Measurements from ENCODE around the gene RPP30. TPM values are rescaled to one million over a fixed set of nuclear protein-coding genes. Genes with fewer than 3 reads are reported as not detected.
A peak's percentile ranks its signal among the peaks of the same experiment; 100 is the strongest.

Gene RPP30
- 26.5 and 45.7 TPM in 2 replicates for total RNA-seq

DNA sequence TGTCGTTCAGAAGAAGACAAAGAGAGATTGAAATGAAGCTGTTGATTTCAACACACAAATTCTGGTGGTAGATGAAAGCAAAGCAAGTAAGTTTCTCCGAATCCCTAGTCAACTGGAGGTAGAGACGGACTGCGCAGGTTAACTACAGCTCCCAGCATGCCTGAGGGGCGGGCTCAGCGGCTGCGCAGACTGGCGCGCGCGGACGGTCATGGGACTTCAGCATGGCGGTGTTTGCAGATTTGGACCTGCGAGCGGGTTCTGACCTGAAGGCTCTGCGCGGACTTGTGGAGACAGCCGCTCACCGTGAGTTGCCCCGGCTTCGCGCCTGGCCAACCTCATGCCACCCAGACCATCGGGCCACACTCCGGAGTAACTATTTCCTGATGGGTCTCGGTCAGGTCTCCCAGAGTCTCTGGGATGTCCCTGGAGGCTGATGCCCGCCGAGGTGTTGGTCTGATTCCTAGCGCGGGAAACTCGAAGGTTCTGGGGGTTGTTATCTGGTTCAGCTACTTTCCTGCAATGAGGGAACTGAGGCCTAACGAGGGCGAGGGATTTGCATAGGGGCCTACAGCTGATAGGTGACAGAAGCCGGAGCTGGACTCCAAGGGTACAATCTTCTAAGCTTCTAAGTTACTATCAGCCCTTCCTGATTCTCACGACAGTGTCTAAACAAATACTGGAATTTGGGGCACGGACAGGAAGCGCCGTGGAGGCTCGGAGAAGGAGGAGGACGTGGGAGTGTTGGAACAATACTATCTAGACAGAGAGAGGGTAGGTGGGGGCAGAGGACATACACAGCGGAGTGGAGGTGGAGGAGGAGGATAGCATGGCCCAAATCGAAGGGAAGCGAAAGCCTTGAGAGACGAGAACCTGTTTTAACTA is at the start of gene RPP30:
Gene RPP30 (plus strand): TSS at position 209 of the 882 bp plus-strand sequence. CDS start 13 bp downstream, at position 222.
- peak; percentile 70 for DNase-seq (ENCODE audit: low read depth)

DNA sequence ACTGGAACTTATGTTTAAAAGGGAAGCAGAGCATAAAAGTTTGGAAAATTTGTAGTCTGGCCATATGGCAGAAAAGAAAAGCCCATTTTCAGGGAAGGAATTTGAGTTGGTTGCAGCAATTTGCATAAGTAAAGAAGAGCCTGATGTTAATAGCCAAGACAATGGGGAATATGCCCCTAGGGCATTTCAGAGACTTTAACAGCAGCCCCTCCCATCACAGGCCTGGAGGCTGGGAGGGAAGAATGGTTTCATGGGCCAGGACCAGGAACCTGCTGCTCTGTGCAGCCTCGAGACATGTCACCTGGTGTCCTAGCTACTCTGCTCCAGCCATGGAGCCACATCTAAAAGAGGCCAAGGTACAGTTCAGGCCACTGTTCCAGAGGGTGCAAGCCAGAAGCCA is 49.3 kb upstream of the RPP30 start:
- no peak for DNase-seq (ENCODE audit: low read depth)

DNA sequence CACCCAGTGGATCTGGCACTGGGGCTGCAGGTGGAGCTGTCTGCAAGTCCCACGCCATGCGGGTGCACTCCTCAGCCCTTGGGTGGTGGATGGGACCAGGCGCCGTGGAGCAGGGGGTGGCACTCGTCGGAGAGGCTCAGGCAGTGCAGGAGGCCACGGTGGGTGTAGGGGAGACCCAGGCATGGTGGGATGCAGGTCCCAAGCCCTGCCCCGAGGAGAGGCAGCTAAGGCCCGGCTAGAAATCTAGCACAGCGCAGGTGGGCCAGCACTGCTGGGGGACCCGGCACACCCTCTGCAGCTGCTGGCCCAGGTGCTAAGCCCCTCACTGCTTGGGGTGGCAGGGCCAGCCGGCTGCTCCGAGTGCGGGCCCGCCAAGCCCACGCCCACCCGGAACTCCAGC is 39.7 kb upstream of the RPP30 start:
- DNase-seq (ENCODE audit: low read depth): no peak

GRCh38 chr10:90834326-90834725 is 37.4 kb upstream of the RPP30 start:
- no peak for DNase-seq (ENCODE audit: low read depth)

GRCh38 chr10:90837486-90837885 is 34.3 kb upstream of the RPP30 start:
- DNase-seq (ENCODE audit: low read depth): no peak

DNA sequence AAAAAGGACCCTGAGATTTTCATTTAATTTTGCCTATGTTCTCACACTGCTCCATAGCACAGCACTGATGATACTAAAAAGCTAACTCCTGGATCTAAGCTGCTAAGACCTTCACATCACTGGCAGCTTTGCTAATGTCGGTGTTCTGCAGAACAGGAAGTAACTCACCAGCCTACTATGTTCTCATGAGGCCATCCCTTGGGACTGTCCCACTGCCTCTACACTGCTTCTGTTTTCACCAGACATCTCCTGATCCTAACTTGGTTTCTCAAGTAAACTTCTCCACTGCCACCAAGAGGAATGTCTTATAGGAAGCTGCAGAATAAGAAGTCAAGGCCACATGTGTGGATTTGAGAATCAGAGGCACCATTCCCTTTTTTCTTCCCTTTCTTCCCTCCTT is 29.0 kb upstream of the RPP30 start:
- DNase-seq (ENCODE audit: low read depth): no peak

DNA sequence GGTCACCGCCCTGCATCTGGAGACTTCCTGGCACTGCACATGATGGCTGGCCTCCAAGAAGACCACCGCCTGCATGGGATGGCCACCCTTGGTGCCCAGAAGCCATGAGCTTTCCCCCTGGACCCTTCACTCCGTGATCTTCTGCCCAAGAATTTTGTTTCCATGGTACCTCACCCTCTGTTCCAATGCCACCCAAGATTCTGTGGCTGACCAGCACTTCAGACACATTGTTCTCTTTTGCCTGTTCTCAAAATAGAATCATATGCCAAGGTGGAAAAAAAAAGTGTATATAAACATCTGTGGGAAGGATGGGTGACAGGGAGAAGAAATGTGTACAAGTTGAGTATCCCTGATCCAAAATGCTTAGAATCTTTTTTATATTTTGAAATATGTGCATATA is 26.0 kb upstream of the RPP30 start:
- DNase-seq (ENCODE audit: low read depth): no peak

DNA sequence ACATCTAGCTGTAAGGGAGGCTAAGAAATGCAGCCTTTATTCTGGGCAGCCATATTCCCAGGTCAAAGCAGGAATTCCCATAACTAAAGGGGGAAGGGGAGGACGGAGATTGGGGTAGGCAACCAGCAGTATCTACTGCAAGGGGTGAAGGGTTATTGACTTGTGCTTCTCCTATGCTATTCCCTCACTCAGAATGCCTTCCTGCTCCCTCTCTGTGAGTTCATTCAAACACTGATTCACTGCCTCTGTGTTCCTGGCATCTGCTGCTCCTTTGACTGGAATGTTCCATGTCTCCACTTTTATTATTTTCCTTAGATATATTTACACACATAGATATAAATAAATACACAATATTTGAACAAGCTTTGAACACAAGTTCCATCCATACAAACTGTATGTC is 25.0 kb upstream of the RPP30 start:
- DNase-seq (ENCODE audit: low read depth): no peak

DNA sequence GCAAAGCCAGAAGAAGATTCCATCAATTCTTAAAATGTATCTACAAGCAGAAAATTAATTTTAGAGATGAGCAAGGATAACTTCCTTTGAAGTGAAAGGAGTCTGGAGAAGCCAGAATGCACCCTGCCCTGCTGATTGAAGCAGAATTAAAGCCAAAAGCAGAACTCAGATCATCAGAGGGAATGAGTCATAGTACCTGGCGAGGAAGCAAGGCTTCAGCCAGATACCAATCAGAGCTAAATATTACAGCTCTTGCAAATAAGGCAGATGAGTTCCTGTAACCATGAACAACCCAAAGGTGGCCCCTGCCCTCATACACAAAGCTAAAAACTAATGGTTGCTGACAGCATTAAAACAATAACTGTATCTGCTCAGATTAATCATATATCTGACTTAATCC is 24.3 kb upstream of the RPP30 start:
- DNase-seq (ENCODE audit: low read depth): peak; percentile 46

GRCh38 chr10:90849956-90850749 is 21.6 kb upstream of the RPP30 start:
- no peak for DNase-seq (ENCODE audit: low read depth)

DNA sequence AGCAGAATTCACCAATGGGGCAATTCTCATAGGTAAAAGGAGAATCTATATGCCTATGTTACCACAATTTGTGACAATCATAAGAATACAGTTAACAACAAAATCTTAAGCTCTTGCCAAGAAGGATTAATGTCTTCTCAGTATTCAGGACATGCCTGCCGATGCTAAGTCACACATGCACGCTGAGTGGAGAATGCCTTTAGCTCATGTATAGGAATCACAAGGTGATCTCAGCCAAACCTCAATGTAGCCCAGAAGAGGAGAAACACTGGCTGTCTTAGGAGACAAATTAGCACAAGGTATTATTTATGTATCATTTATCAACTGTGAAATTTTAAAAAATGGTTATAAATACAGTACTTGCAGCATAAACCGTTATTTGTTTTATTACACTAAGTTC is 16.6 kb upstream of the RPP30 start:
- DNase-seq (ENCODE audit: low read depth): no peak

- no peak for DNase-seq (ENCODE audit: low read depth)
Observed at GRCh38 chr10:90856261-90856660, 15.5 kb upstream of the RPP30 start.

- DNase-seq (ENCODE audit: low read depth): no peak
Observed at GRCh38 chr10:90856964-90857634, 14.7 kb upstream of the RPP30 start.

DNA sequence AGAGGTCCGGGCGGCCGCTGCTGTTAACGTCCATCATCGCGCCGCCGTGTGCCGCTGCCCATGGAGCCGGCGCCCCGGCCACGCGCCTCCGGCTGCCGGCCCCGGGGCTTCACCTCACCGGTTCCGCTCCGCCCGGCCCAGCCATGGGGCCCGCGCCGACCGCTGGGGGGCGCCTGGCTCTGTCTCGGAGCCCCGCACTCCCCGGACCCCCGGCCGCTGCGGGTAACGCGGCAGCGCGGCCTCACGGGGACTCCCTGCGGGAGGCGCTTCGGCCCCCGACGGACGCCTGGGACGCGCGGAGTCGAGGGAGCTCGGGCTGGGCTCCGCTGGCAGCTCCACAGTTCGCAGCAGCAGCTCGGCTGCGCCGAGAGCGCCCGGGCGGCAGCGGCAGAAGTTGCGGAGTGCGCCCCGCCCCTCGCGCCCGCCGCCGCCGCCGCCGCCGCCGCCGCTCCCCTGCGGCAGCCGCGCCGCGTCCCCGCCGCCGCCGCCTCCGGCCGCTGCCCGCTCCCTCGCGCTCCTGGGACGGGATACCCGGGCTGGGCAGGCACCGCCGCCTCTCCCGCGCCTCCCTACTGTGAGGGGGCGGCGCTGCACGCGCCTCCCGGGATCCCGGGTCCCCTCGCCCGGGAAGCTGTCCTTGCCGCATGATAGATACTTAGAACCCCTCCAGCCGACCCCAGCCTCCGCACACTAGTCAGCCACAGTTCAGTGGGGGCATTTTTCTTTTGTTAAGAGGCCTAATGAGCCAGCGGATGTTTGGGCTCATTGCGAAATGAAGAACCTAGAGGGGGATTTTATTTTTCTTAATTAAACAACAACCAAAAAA is 13.9 kb upstream of the RPP30 start, which contains the start of gene HTR7:
Gene HTR7 (minus strand): TSS at position 405 of the 826 bp plus-strand sequence. CDS start 368 bp downstream, at position 37.
- DNase-seq (ENCODE audit: low read depth): no peak

DNA sequence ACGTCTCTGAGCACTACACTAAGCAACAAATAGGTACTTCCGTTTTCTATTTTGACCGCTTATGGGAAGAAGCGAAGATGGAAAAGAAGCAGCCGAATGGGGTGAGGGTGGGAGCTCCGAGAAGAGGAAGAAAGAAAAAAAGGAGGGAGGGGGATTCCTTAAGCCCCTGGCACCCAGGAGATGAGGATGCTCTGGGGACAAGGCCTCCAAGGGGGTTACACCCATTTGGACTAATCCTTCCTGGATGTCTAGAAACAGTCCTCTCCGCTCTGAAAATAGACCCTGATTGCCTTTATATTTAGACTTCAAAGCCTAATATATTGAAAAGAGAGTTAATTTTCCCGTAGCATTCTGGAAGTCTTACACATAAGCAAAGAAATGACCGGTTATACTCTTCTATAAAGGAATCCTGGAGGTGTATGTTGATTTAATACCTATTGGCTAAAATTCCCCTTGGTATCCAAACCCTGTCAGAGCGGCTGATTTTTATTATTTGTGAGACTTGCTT is 13.3 kb upstream of the RPP30 start:
- DNase-seq (ENCODE audit: low read depth): no peak

DNA sequence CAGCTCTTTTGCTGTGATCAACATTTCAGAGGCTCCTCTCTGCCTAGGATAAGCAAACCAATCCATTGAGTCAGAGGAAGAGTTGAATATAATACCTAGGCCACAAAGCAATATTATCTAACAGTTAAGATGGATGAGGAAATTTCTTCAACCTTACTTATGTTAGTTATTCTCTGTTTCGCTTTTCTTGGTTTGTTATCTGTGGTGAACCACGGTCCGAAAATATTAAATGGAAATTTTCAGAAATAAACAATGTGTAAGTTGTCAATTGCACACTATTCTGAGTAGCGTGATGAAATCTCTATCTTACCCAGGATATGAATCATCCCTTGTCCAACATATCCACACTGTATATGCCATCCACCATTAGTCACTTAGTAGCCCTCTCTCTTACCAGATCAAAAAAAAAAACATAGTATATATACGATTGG is 12.4 kb upstream of the RPP30 start:
- DNase-seq (ENCODE audit: low read depth): no peak

- DNase-seq (ENCODE audit: low read depth): no peak
Observed at GRCh38 chr10:90860790-90861189, 11.0 kb upstream of the RPP30 start.

DNA sequence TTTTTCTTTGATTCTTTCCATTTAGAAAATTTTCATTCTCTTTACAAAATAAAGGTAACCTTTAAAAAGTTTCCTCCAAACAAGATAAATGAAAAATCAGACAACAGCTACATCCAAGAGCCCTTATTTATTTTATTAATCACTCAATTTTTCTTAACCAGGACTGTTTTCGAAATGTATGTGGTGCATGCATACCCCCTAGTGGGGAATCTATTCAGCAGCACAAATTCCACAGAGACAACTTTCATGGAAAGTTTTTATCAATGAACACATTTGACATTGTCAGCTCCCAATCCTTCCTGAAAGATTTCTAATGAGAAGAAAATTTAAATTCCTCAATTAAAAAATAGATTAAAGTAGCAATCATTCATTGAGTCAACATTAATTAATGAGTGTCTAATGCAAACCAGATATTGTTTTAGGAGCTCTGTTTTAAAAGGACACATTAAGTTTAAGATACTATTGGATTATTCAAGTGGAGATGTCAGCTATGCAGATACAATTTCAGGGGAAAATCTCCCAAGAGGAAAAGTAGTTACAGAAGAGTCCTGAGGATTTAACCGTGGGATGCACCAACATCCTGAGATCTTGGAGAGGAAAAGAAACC is 8.8 kb upstream of the RPP30 start:
- DNase-seq (ENCODE audit: low read depth): peak; percentile 25

DNA sequence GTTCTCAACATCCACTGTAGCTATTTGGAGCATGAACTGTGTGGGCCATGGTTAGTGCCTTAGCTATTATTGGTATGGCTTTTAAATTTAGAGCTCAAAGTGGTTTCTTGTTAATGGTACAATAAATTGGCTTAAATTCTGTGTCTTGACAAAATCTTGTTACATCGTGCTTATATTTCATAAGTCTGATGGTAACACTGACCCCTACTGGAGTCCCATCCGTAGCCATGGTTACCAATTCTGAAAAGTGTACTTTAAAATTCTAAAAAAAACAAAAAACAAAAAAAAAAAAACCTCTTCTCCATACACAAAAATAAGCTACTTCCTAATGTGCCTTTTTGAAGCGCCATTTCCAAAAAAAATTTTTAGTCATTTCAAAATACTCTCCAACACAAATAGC is 6.4 kb upstream of the RPP30 start:
- no peak for DNase-seq (ENCODE audit: low read depth)

- no peak for DNase-seq (ENCODE audit: low read depth)
Observed at GRCh38 chr10:90866050-90866598, 5.7 kb upstream of the RPP30 start.
